ENCODE results near the gene SLC1A1. TPM values are rescaled to one million over a fixed set of nuclear protein-coding genes. Genes with fewer than 3 reads are reported as not detected.

The SLC1A1 gene
- total RNA-seq (2014; rRNA removed; shearing (Covaris generic)): 5.2 and 6.0 TPM in 2 replicates

- peak; percentile 66 for DNase-seq (ENCODE audit: low read depth)
These were observed at the start of gene SLC1A1 for GRCh38 chr9:4489919-4490704. TSS of gene SLC1A1 (plus strand) at chr9:4490468. CDS start at chr9:4490680, 212 bp downstream.

GRCh38 chr9:4442806-4443205, 47.5 kb upstream of the SLC1A1 start:
- no peak for DNase-seq (ENCODE audit: low read depth)

GRCh38 chr9:4443439-4443838, 46.8 kb upstream of the SLC1A1 start:
- no peak for DNase-seq (ENCODE audit: low read depth)

GRCh38 chr9:4461437-4461836, 28.8 kb upstream of the SLC1A1 start:
- DNase-seq (ENCODE audit: low read depth): no peak

GRCh38 chr9:4463824-4464223, 26.4 kb upstream of the SLC1A1 start:
- no peak for DNase-seq (ENCODE audit: low read depth)

GRCh38 chr9:4464911-4465513, 25.3 kb upstream of the SLC1A1 start:
- no peak for DNase-seq (ENCODE audit: low read depth)

- DNase-seq (ENCODE audit: low read depth): no peak
These were observed 24.4 kb upstream of the SLC1A1 start for GRCh38 chr9:4465910-4466309.

- DNase-seq (ENCODE audit: low read depth): no peak
These were observed 15.0 kb upstream of the SLC1A1 start for GRCh38 chr9:4475301-4475700.

- no peak for DNase-seq (ENCODE audit: low read depth)
These were observed 4.1 kb upstream of the SLC1A1 start for GRCh38 chr9:4486176-4486575.

GRCh38 chr9:4489562-4489918, 728 bp upstream of the SLC1A1 start:
- DNase-seq (ENCODE audit: low read depth): peak; percentile 27

GRCh38 chr9:4490705-4491625, 697 bp downstream of the SLC1A1 start:
- no peak for DNase-seq (ENCODE audit: low read depth)

- no peak for DNase-seq (ENCODE audit: low read depth)
These were observed 1.3 kb downstream of the SLC1A1 start for GRCh38 chr9:4491626-4491975.

- DNase-seq (ENCODE audit: low read depth): no peak
These were observed 4.1 kb downstream of the SLC1A1 start for GRCh38 chr9:4494332-4494731.

GRCh38 chr9:4494806-4495205, 4.5 kb downstream of the SLC1A1 start:
- no peak for DNase-seq (ENCODE audit: low read depth)

- DNase-seq (ENCODE audit: low read depth): no peak
These were observed 5.3 kb downstream of the SLC1A1 start for GRCh38 chr9:4495537-4495936.

- no peak for DNase-seq (ENCODE audit: low read depth)
These were observed 6.2 kb downstream of the SLC1A1 start for GRCh38 chr9:4496497-4496896.

- DNase-seq (ENCODE audit: low read depth): no peak
These were observed 7.1 kb downstream of the SLC1A1 start for GRCh38 chr9:4497395-4497794.

GRCh38 chr9:4497855-4498254, 7.6 kb downstream of the SLC1A1 start:
- no peak for DNase-seq (ENCODE audit: low read depth)

- DNase-seq (ENCODE audit: low read depth): no peak
These were observed 9.6 kb downstream of the SLC1A1 start for GRCh38 chr9:4499917-4500316.

- no peak for DNase-seq (ENCODE audit: low read depth)
These were observed 10.9 kb downstream of the SLC1A1 start for GRCh38 chr9:4501147-4501507.

- no peak for DNase-seq (ENCODE audit: low read depth)
These were observed 12.2 kb downstream of the SLC1A1 start for GRCh38 chr9:4502444-4502843.

GRCh38 chr9:4503103-4503502, 12.8 kb downstream of the SLC1A1 start:
- no peak for DNase-seq (ENCODE audit: low read depth)

GRCh38 chr9:4504250-4504649, 14.0 kb downstream of the SLC1A1 start:
- no peak for DNase-seq (ENCODE audit: low read depth)

All from RPMI7951 (cell line).